OCI-LY1 (cell line): ENCODE measurements around the gene C11orf42.

Experiments used
- EZH2 ChIP-seq: fragments of 200-600 bp; sonication (generic), shearing (Covaris generic); IDR thresholded peaks from 2 replicates; pipeline ENCODE4 v1.8.0; 2017; ENCODE audit warnings: borderline replicate concordance, mixed run types, mild to moderate bottlenecking, antibody characterized with exemption, low read length, moderate library complexity, mixed read lengths
- TF ChIP-seq, protein P1 (sequence below): fragments of 200-600 bp; sonication (generic), shearing (Covaris generic); IDR thresholded peaks from 2 replicates; pipeline ENCODE4 v1.5.1; 2017; ENCODE audit warnings: mild to moderate bottlenecking, antibody characterized with exemption, low read length, moderate library complexity, mixed read lengths

GRCh38 chr11:6201481-6201880, 3.9 kb upstream of the C11orf42 start:
- TF ChIP-seq, protein P1, sequence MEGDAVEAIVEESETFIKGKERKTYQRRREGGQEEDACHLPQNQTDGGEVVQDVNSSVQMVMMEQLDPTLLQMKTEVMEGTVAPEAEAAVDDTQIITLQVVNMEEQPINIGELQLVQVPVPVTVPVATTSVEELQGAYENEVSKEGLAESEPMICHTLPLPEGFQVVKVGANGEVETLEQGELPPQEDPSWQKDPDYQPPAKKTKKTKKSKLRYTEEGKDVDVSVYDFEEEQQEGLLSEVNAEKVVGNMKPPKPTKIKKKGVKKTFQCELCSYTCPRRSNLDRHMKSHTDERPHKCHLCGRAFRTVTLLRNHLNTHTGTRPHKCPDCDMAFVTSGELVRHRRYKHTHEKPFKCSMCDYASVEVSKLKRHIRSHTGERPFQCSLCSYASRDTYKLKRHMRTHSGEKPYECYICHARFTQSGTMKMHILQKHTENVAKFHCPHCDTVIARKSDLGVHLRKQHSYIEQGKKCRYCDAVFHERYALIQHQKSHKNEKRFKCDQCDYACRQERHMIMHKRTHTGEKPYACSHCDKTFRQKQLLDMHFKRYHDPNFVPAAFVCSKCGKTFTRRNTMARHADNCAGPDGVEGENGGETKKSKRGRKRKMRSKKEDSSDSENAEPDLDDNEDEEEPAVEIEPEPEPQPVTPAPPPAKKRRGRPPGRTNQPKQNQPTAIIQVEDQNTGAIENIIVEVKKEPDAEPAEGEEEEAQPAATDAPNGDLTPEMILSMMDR, result no peak
- TF ChIP-seq EZH2, result no peak
